ENCODE results near the gene ZBP1.
A peak's percentile ranks its signal among the peaks of the same experiment; 100 is the strongest.

The ZBP1 gene

DNA sequence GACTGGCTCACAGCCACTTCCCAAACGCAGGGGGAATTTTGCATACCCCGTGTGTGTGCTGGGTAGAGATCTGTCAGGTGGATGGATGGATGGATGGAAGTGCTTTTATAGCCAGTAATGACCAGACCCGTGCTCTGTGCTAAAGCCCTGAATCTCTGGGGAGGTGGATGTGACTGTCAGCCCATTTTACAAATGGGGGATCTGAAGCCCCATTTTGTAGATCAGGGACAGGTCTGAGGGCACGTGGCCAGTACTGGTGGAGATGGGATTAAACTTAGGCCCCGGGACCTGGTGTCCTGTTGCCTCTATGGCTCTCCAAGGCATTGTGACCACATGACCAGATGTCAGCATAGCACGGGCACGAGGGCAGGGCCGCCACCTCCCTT is 38.2 kb upstream of the ZBP1 start:
- no peak for DNase-seq

DNA sequence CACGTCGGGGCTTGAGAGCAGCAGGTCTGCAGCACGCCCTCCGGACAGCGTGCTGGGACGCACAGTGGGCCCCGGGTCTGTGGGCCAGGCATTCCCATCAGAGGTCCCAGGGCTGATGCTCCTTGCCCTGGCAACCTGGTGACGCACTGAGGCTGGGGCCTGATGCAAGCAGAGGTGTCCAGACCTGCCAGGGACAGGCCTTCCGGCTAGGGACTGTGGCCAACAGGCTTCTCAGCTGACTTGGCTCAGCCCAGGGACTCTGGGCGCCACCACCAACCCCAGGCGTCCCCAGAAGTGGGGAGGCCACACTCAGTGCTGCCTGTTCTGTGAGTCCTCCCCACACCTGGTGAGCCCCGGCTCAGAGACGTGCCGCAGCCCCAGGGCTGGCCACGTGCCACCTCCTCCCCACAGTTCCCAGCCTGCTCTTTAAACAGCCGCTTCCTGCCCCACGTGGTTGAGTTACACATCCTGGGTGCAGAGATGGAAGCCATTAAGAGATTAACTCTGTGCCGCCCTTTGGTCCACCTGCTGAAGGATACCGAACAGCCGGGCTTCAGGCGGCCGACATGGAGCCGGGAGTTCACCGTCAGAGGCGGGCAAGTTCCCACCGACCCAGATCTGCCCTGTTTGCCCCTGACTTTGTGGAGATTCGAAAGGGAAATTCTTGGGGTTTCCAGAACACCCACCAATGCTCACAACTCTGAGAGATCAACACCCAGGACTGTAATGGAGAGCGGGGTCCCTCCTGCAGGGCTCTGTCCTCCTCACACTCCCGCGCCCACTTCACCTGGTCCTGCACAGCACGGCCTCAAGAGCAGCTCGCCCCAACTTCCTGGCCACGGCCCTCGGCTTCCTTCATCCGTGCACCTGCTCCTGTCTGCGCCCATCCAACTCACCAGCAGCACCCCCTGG is 37.6 kb upstream of the ZBP1 start:
- no peak for DNase-seq

DNA sequence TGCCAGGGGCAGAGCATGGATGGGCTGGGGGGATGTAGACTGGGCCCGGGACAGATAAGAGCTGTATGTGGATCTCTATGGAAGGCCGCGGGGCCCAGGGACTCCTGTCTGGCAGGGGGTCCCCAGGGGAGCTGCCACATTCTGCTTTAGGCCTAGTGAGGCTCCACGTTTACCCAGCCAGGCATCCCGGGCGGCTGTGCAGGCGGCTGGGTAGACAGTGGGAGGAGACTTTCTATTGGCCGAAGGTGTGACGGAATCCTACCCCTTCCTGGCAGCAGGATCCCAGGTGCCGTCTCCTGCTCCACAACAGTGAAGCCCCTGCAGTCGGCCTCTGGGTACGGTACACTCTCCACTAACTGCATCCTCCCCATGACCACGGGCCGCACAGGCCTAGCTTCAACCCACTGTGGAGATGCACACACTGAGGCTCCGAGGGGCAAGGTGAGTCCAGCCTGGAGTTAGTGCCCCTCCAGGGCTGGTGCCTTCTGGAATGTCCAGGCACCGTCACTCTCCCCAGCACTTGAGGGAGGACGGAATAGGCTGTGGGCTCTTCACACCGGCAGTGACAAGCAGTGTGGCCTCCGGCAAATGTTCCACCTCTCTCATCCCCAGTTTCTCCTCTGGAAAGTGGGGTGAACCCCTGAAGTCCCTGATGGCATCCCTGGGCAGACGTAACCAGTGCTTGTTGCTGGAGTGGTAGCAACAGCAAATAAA is 36.8 kb upstream of the ZBP1 start:
- no peak for DNase-seq

DNA sequence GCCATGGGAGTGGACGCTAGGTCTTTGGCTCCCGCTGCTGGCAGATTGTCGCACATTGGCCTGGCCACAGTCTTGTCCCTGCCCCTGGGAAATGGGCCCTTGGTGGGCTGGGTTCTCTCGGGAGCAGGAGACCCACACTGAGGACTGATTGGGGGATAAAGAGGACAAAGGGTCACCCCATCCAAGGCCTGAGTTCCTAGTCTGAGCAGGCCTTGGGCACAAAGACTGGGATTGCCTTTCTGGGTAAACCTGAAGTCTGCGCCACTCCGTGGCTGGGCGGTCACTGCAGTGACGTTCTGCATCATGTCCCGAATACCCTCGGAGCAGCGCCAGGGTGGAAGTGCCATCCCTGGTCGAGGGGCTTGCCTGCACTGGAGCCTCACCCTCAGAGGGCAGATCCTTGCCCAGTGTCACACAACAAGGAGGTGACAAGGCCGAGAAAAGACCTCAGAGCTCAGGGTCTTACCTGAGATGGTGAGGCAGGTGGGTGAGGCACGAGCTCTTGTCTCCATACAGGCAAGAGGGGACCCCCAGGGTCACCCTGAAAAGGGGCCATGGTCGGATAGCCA is 36.1 kb upstream of the ZBP1 start:
- no peak for DNase-seq

DNA sequence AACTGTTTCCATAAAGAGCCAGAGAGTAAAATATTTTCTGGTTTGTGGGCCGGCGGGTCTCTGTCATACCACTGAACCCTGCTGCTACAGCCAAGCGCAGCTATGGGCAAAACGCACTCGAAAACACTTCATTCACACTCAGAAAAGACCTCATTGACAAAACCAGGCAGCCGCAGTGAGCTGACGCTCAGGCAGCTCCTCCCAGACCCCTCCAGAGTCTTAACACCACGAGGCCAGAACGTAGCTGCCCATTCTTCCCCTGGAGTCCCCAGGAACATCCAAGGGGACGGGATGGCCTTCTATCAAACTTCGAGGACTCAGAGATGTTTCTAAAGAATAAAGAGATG is 35.6 kb upstream of the ZBP1 start:
- DNase-seq: no peak

DNA sequence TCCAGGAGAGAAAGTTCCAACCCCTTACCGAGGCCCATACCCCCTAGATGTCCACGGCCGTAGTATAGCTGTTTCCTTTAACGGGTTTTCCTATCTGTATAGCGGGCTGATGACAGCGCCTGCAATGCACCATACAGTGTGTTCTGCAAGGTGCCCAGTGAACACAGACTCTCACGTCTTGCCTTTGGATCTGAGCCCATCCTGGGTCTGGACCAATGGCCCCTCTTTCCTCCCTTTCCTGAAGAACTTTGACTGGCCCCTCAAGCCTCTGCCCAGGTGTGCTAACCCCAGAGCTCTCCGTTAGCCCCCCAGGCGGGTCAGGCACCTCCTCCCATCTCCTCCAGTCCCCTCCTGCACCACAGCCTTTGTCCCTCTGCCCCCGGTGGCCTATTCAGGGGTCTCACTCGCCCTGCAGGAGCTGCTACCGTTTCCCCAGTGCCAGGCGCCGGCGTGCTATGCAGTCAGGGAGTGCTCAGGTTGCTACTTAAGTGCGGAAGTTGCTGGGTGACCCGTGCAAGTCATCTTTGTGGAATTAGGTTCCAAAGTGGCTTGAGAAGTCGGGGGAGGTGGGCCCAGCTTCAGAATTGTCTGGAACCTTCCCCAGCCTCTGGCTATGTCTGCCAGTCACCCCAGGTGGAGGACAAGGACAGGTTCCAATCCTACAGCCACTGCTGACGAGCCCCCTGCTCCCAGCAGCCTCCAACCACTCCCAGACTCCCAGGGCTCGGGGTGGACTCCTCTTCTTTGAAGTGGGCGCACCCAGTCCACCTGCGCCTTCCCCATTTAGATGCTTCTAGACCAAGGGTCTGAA is 35.0 kb upstream of the ZBP1 start:
- DNase-seq: no peak

DNA sequence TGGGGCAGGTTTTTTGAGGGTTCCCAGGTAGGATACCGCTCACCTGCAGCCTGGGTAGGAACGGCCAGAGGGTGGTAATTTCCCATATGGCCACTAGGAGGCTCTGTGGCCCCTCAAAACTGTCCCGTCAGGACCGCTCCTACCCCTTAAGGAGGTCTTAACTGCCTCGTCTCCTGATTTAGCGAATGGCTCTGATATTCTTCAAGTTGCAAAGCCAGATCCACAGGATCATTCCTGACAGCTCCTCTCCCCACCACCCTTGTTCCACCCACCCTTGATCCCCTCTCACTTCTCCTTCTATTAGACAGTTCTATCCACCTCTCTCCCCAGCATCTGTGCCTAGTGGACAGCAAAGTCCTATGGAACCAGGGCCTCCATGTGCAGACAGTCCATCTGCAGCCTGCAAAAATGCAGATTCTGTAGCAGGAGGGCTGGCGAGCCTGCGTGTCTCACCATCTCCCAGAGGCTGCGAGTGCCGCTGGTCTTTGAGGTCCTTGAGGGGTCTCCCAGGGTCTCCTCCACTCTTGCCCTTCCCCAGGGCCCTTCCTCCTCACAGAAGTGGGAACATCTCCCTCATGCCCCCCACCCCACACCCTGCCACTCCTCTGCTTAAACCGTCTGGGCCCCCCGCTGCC is 34.3 kb upstream of the ZBP1 start:
- peak; percentile 20 for DNase-seq

DNA sequence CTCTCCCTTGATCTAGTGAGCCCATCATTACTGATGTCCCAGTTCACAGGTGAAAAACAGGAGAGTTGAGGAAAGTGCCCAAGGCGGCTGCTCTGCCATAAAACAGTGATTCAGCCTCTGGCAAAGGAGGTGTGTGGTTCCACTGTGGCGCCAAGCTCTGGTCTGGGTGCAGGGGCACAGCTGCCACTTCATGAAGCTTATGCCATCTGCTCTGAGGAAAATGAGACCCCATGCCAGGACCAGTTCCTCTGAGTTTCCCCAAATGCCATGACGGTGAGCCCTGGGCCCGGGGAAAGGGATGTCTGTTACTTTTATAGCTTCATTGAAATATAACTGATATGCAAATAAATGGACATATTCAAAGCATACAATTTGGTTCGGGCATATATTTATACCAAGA is 33.7 kb upstream of the ZBP1 start:
- DNase-seq: no peak

DNA sequence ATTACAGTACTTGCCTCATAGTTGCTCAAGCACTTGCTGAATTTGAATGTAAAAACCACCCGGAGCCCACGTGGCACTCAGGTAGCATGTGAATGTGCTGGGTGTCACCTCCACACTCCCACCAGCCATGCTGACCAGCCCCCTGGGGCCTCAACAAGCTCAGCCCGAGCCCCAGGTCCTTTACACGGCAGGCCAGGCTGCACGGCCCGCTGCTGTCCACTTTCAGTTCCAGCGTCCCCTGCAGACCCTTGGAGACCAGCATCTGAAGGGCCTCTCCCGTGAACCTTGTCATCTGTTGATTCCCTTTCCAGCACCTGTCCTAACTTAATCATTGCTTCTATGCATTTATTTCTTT is 33.3 kb upstream of the ZBP1 start:
- DNase-seq: no peak

DNA sequence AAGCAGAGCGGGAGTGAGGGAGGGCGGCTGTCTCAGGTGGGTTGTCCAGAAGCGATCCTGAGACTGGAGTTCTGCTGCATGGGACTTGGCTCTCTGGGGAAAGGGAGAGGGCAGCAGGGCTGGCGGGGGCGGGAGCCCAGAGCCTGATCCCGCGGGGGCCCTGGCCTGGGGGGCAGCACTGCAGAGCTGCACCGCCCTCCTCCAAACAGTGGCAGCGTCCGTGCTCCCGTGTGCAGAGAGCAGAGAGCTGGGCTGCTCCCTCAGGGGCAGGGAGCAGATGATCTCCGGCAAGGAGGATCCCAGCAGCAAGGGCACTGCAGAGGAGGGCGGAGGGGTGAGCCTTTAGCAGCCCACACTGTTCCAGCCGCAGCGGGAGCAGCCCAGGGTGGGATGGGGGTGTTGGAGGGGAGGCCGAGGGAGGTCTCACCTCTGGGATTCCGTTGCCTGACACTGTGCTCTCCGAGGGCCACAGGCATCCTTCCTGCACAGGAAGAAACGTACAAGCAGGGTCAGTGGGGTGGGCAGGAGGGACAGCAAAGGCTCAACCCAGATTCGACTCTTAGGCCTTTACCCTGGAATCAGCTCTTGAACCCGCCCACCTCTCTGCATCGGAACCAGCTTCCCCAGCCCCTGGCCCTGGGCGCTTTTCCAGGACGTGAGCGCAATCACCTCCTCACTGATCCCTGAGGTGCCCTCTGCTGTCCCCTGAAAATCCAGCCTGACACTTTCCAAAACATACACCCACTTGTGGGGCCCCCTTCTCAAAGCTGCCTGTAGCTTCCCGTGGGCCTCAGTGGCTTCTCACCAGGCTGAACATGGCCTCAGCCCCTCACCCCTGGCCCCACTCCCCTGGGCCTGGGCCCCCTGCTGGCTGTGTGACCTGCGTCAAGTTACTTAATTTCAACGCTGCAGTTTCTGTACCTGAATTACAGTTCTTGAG is 32.6 kb upstream of the ZBP1 start:
- no peak for DNase-seq

DNA sequence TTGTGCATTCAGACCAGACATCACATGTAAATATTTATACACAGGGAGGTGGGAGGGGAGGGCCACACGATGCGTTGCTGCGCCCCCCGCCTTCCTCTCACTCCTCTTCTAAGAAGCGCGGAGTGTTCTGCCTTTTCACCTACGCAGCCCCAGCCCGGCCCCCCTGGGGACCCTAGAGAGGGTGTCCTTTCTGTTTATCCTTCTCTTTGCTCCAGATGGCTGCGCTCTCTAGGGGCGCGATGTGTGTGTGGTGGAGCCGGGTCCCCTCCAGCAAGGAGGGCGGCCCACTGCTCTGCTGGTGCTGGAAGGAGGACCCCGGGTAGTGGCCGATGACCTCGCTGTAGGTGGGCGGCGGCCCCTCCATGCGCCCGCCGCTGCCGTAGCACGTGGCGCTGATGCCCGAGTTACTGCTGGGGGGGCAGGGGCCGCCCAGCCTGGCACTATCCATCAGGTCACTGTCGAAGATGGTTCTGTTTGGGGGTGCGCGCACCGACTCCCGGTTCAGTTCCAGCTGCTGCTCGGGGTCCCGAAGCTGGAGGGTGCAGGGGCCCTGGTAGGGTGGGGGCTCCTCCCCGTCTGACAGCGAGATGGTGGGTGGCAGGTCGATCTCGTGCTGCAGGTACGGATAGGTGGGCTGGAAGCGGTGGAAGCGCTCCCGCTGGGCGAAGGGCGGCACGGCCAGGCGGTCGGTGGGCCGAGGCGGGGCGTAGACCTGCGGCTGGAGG is 31.8 kb upstream of the ZBP1 start:
- no peak for DNase-seq

DNA sequence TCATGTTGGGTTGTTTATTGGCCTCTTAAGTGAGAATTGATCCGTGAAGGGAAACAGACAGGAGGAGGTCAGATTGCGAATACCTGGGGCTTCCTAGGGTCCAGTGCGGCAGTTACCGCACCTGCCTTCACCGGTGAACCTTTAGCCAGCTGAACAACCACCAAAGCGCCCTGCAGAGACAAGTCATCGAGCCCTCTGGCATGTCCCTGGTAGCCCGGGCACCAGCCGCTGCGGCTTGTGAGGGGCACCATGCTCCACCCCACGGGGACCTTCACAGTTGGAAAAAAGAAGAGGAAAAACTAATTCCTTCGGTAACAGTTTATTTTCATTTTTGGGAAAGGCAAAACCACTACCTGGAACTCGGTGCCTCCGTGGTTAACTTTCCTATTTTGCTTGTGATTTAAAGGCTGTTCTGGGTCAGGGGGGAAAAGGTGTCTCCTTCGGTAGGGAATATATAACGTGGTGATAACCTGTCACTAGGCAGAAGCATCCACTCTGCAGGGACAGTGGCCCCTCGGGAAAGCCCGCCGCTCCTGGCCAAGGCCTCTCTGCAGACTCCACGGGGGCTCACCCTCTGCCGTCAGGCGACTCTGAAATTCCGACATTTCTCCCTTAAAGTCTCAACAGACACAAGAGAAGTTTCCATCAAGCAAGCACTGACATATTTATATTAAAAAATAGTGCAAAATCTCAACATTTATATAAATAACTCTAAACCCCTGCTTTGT is 30.7 kb upstream of the ZBP1 start:
- DNase-seq: no peak

DNA sequence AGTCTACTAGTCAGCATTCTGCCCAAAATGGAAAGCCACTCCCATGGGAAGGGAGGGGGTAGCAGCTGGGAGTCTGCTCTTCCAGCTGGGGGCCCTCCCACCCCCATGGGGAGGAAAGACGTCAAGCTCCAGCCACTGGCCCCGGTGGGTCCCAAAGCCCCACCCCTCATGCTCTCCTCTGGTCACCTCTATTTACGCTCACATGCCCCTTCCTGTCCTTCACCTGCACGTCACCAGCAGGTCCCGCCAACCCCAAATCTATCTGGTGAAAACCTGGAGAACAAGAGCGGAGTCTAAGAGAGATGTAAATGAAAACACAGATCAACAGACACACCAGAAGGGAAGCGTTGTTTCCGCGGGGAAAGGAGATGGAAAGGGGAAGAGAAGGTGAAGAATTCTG is 30.0 kb upstream of the ZBP1 start:
- peak; percentile 49 for DNase-seq

DNA sequence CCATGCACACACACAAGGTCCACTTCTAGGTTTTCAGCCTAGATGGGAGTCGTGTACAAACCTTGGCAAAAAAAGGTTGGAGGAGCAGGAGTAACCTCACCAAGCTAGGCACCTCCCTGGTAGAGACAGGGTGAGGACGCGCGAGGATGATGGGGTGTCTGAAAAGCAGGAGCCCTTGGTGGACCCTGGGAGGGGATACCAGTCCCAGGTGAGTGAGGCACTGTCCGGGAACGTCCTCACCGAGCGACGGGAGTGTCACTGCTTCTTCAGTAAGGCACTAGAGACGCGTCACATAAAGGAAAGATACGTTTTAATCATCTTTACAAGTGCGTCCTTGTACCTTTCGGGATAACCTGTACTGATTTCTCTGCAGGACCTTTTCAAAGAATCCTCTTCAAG is 29.4 kb upstream of the ZBP1 start:
- no peak for DNase-seq

DNA sequence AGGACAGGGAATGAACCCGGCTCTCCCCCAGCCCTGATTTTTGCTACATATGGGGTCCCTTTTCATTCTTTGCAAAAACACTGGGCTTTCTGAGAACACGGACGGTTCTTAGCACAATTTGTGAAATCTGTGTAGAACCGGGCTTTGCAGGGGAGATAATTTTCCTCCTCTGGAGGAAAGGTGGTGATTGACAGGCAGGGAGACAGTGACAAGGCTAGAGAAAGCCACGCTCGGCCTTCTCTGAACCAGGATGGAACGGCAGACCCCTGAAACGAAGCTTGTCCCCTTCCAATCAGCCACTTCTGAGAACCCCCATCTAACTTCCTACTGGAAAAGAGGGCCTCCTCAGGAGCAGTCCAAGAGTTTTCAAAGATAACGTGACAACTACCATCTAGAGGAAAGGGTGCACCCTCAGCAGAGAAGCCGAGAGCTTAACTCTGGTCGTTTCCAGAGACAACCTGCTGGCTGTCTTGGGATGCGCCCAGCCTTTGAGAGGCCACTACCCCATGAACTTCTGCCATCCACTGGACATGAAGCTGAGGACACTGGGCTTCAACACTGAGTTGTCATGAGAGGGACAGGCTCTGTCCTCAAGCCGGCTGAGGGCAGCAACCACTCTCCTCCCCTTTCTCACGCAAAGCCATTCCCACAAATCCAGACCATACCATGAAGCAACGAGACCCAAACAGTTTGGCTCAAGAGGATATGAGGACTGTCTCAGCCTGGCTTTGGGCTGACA is 28.8 kb upstream of the ZBP1 start:
- no peak for DNase-seq

DNA sequence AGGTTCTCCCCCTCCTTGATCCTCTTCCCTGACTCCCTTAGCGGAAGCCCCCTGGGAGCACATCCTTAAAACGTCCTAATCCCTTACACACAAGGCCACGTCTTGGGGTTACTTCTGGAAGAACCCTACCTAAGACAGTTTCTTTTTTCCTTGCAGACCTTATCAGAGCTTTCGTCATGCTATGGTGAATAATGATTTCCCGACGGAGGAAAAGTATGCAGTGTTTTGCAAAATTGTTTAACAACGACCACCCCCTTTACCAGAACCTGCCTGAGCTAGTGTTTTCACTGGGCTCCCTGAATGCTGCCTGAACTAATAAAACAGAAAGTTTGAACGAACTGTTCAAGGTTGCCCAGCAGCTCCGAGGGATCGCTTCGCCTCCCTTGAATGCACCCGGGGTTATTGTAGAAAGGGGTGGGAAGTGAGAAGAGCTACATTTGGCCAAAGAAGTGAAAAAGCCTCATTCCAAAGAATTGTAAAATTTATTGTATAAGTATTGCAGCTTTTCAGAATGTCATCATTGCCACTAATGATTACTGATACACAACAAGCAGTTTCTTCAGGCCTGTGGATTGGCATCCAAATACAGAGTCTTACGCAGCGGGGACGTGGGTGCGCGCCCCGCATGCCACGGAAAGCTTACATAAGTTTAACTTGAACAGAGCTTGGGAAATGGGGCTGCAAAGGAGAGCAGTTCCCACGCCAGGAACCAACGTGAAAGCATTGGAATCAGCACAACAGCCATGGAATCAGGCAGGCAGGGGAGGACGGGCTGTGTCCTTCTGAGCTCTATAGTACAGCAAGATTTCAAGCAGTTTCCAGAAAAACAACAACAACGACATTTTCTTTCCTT is 27.9 kb upstream of the ZBP1 start:
- DNase-seq: no peak

DNA sequence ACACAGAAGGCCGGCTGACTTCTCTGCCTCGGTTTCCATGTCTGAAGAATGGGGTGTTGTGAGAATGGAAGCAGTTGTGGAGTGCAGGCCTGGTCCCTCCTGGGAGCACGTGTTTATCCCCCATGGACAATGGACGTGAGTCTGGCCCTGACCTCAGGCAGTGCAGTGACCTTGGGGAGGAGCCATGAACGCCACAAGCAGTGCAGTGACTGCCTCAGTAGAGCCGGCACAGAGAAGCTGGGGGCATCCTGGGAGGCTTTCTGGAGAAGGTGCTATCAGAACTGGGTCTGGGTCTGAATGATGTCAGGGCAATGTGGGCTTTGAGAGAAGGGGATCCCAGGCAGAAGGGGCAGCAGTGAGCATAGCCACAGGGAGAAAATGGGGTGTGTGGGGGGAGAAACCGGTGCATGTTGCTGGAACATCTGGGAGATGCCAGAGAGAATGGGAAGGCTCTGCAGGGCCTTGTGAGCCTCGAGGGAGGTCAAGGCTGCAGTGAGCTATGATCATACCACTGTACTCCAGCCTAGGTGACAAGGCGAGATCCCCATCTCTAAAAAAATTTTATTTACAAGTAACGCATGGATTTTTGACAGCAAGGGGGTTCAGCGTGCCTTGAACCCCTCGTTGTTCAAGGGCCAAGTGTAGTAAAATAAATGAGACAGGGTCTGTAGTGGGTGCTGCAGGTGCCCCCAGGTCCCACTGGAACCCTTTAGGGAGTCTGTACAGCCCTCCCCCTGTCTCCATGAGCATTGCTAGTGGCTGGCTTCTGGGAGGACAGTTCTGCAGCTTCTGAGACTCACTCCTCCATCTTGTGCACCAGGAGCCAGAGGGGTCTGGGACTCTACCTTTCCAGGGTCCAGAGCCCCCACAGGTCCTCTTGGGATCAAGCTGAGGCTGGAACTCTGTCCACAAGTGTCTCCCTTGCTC is 27.0 kb upstream of the ZBP1 start:
- no peak for DNase-seq

DNA sequence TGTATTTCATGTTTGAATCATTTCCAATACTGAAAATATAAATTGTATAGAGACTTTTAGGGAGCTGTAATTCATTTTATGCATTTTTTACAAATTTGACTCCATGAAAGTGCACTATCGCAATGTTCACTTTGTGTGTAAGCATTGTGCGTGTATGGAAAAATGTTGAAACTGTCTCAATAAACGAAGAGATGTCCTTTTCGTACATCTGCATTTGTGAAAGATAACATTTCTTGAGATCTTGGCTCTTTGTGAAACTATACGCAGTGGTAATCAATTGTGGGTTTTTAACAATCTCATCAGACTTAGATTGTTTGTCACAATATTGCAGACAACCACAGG is 18.6 kb upstream of the ZBP1 start:
- DNase-seq: no peak
